Peyer's patch (tissue), 4 donors: ENCODE data around the gene TAF12.
"Not testable (repeated sequence)": the region's sequence is repeated elsewhere in the genome, so short reads cannot be mapped to it uniquely, and the experiment has no call there.

Source experiments
- POLR2A ChIP-seq, 2 donors: fragments of 450-650 bp; IDR thresholded peaks; one replicate each; pipeline ENCODE4 v1.5.1; 2017; ENCODE audit warnings: antibody characterized with exemption in 2 of 2, mild to moderate bottlenecking in 2 of 2, moderate library complexity in 2 of 2
- TF ChIP-seq, protein P1 (sequence below), 6 experiments: fragments of 450-650 bp in 4 of 6; fragments of 200-600 bp in 2 of 6; sonication (generic) in 1 of 6; IDR thresholded peaks; one replicate each; pipeline ENCODE4 v1.5.1; 2017 to 2019; ENCODE audit warnings: antibody characterized with exemption in 6 of 6, mild to moderate bottlenecking in 3 of 6, moderate library complexity in 1 of 6

DNA sequence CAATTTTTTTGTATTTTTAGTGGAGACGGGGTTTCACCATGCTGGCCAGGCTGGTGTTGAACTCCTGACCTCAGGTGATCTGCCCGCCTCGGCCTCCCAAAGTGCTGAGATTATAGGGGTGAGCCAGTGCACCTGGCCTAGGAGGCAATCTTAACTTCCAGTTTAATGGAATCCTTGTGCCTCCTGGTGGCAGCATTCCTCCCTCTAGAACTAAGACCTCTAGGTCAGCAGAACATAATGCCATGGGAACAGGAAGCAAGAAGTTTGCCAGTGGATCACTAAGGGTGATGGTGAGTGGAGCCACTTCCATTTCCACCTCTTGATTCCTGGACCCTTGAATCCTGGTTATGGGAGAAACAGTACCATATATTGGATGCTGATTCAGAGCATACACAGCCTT, 11.0 kb upstream of the TAF12 start:
- TF ChIP-seq, protein P1, sequence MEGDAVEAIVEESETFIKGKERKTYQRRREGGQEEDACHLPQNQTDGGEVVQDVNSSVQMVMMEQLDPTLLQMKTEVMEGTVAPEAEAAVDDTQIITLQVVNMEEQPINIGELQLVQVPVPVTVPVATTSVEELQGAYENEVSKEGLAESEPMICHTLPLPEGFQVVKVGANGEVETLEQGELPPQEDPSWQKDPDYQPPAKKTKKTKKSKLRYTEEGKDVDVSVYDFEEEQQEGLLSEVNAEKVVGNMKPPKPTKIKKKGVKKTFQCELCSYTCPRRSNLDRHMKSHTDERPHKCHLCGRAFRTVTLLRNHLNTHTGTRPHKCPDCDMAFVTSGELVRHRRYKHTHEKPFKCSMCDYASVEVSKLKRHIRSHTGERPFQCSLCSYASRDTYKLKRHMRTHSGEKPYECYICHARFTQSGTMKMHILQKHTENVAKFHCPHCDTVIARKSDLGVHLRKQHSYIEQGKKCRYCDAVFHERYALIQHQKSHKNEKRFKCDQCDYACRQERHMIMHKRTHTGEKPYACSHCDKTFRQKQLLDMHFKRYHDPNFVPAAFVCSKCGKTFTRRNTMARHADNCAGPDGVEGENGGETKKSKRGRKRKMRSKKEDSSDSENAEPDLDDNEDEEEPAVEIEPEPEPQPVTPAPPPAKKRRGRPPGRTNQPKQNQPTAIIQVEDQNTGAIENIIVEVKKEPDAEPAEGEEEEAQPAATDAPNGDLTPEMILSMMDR (IDR thresholded peaks at IDR 0.05): peak in 3 of 6 experiments; percentile 45 to 51 (median 47)
- TF ChIP-seq POLR2A (IDR thresholded peaks at IDR 0.05): not testable (repeated sequence)
